Germinal center (tissue), 1 donor: ENCODE measurements around the gene DTD1.
"Not testable (repeated sequence)": the region's sequence is repeated elsewhere in the genome, so short reads cannot be mapped to it uniquely, and the experiment has no call there.

ENCODE experiments used
- DNase-seq: peaks from one replicate; pipeline ENCODE4 v3.0.0; 2012; ENCODE audit warnings: mixed read lengths, low spot score

Gene DTD1

GRCh38 chr20:18742841-18743240 lies 155.0 kb downstream of the DTD1 start:
- DNase-seq: no peak

- no peak for DNase-seq
Measured at GRCh38 chr20:18743665-18744440, 156.0 kb downstream of the DTD1 start.

GRCh38 chr20:18747090-18747489 lies 159.2 kb downstream of the DTD1 start:
- DNase-seq: no peak

- no peak for DNase-seq
Measured at GRCh38 chr20:18748987-18749386, 161.1 kb downstream of the DTD1 start.

- DNase-seq: no peak
Measured at GRCh38 chr20:18749528-18749927, 161.7 kb downstream of the DTD1 start.

- DNase-seq: no peak
Measured at GRCh38 chr20:18750735-18751134, 162.9 kb downstream of the DTD1 start.

- no peak for DNase-seq
Measured at GRCh38 chr20:18754030-18754652, 166.3 kb downstream of the DTD1 start.

GRCh38 chr20:18754653-18755045 lies 166.8 kb downstream of the DTD1 start:
- no peak for DNase-seq

GRCh38 chr20:18760852-18761251 lies 173.0 kb downstream of the DTD1 start:
- not testable (repeated sequence) for DNase-seq

- no peak for DNase-seq
Measured at GRCh38 chr20:18767676-18768075, 179.8 kb downstream of the DTD1 start.

GRCh38 chr20:18773566-18773965 lies 185.7 kb downstream of the DTD1 start:
- DNase-seq: no peak

GRCh38 chr20:18774207-18774606 lies 186.4 kb downstream of the DTD1 start:
- DNase-seq: no peak

- no peak for DNase-seq
Measured at GRCh38 chr20:18775633-18776032, 187.8 kb downstream of the DTD1 start.

GRCh38 chr20:18778690-18779392 lies 191.0 kb downstream of the DTD1 start:
- no peak for DNase-seq

- no peak for DNase-seq
Measured at GRCh38 chr20:18780385-18781130, 192.7 kb downstream of the DTD1 start.

- DNase-seq: no peak
Measured at GRCh38 chr20:18781509-18781908, 193.7 kb downstream of the DTD1 start.

- no peak for DNase-seq
Measured at GRCh38 chr20:18783385-18783959, 195.6 kb downstream of the DTD1 start.

- DNase-seq: not testable (repeated sequence)
Measured at GRCh38 chr20:18787046-18787445, 199.2 kb downstream of the DTD1 start.

GRCh38 chr20:18788021-18788420 lies 200.2 kb downstream of the DTD1 start:
- no peak for DNase-seq

GRCh38 chr20:18790787-18791186 lies 202.9 kb downstream of the DTD1 start:
- DNase-seq: no peak

- peak; percentile 84 for DNase-seq
Measured at GRCh38 chr20:18793625-18794427, 206.0 kb downstream of the DTD1 start.
